ENCODE measurements around the gene CRADD.
"Not testable (repeated sequence)": the region's sequence is repeated elsewhere in the genome, so short reads cannot be mapped to it uniquely, and the experiment has no call there.

Gene CRADD

GRCh38 chr12:93912086-93912733 lies 235.0 kb downstream of the CRADD start:
- DNase-seq: no peak

DNA sequence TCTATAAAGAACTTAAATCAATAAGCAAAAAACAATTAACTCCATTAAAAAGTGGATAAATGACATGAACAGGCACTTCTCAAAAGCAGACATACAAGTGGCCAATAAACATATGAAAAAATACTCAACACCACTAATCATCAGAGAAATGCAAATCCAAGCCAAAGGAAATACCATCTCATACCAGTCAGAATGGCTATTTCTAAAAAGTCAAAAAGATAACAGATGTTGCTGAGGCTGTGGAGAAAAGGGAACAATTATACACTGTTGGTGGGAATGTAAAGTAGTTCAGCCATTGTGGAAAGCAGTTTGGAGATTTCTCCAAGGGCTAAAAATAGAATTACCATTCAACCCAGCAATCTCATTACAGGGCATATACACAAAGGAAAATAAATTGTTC lies 236.7 kb downstream of the CRADD start:
- DNase-seq: no peak

- no peak for DNase-seq
Observed at GRCh38 chr12:93914281-93914680, 237.1 kb downstream of the CRADD start.

DNA sequence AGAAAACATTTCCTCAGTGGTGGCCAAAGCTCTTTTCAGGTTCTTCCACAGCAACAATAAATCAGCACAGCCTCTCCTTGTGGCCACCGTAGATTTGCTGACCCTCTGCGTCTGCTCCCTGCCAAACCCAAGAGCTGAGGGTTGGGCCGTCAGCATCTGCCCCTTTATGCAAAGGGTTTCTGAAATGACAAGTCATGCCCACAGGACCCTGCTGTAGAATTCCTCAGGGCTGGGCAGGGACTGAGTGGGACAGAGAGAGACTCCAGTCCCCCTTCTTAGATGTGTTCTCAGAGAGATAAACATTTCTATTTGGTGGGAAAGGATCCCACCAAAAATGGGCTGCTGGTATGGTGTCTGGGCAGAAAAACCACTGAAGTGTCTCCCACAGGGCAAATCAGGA lies 238.2 kb downstream of the CRADD start:
- no peak for DNase-seq

DNA sequence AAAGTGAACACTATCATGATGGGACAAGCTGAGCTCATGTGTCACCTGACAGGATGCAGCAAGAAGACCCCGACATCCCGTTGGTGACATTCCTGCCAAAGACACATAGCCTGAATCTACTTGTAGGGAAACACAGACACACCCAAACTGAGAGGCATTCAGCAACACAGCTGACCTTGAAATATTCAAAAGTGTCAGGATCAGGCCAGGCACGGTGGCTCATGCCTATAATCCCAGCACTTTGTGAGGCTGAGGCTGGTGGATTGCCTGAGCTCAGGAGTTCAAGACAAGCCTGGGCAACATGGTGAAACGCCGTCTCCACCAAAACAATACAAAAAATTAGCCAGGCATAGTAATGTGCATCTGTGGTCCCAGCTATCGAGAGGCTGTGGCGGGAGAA lies 239.2 kb downstream of the CRADD start:
- DNase-seq: no peak

GRCh38 chr12:93918262-93918661 lies 241.1 kb downstream of the CRADD start:
- DNase-seq: no peak

DNA sequence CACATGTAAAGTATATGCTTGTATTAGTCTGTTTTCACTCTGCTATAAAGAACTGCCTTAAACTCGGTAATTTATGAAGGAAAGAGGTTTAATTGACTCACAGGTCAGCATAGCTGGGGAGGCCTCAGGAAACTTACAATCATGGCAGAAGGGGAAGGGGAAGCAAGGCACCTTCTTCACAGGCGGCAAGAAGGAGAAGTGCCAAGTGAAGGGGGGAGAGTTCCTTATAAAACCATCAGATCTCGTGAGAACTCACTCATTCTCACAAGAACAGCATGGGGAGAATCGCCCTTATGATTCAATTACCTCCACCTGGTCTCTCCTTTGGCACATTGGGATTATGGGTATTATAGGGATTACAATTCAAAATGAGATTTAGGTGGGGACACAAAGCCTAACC lies 241.7 kb downstream of the CRADD start:
- DNase-seq: no peak

- no peak for DNase-seq
Observed at GRCh38 chr12:93921521-93921920, 244.3 kb downstream of the CRADD start.

GRCh38 chr12:93922583-93923006 lies 245.4 kb downstream of the CRADD start:
- no peak for DNase-seq

DNA sequence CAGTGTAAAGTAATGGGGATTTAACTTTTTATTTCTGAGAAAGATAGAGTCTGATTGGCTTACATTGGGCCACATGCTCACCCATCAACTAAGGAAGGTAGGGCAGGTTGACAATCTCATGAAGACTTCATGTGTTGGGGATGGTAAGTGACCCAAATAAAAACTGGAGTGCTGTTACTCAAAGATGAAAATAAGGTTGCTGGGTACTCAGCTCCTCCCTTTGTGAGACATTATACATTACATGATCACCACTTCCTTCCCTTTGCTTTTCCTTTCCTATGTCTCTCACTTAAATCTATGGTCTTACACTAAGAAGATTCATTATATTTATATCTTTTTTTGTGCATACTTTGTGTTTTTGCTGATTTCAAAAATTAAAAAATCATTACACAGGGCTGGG lies 247.2 kb downstream of the CRADD start:
- no peak for DNase-seq

DNA sequence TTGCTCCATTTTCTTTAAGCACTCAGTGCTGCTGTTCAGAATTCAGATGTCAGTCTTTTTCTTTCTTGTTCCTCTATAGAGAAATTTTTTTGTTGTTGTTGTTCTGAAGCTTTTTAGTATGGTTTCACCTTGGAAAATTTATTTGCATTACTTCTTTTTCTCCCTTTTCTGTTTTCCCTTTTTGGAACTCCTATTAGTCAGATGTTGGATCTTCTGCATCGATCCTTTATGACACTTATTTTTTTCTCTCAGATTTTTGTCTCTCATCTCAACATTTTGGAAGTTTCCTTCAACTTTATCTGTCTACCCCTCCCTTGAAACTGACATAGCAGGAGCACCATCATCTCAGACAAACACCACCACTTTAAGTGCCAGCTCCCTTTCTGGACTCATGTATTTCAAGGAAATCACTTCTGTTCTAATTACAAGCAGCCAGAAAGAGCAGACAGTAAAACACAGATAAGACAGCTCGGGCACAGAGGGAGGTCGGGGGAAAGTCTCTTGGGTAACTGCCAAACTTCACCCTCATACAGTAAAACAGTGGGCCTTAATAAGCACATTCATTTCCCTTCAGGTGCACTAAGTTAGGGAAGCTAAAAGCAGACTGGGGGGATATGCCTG lies 248.5 kb downstream of the CRADD start:
- DNase-seq: no peak

- no peak for DNase-seq
Observed at GRCh38 chr12:93926237-93926636, 249.1 kb downstream of the CRADD start.

DNA sequence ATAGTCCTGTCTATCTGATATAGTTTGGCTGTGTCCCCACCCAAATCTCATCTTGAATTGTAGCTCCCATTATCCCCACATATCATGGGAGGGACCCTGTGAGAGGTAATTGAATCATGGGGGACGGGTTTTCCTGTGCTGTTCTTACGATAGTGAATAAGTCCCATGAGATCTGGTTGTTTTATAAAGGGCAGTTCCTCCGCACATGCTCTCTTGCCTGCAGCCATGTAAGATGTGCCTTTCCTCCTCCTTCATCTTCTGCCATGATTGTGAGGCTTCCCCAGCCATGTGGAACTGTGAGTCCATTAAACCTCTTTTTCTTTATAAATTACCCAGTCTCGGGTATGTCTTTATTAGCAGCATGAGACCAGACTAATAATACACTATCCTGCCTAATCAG lies 251.9 kb downstream of the CRADD start:
- not testable (repeated sequence) for DNase-seq

- DNase-seq: no peak
Observed at GRCh38 chr12:93937812-93938211, 260.6 kb downstream of the CRADD start.

DNA sequence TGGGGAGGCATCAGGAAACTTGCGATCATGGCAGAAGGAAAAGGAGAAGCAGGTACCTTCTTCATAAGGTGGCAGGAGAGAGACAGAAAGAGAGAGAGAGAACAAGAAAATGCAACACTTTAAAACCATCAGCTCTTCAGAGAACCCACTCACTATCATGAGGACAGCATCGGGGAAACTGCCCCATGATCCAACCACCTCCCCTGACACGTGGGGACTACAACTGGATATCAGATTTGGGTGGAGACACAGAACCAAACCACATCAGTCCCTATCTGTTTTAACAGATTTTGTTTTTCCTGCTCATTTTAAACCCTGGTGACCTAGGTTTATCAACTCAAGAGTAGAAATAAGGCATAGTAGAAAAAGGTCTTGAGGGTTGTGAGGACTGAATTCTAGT lies 261.1 kb downstream of the CRADD start:
- DNase-seq: no peak

DNA sequence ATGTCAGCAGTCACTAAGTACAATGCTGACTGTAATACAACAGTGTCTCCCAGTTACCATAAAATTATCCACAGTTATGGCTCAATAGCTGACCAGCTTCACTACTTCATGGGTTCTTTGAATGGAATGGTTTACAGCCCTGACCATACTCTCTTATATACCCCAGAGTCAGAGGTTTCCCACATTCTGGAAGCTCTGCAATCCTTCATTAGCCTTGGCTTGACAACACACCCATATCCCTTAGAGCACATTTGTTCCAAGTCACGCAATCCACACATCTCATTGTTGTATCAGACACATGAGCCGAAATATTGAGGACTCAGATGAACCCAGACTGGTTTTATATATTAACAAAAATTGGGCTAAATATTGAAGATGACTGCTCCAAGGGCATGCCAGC lies 261.8 kb downstream of the CRADD start:
- DNase-seq: no peak

- no peak for DNase-seq
Observed at GRCh38 chr12:93939641-93940325, 262.6 kb downstream of the CRADD start.

DNA sequence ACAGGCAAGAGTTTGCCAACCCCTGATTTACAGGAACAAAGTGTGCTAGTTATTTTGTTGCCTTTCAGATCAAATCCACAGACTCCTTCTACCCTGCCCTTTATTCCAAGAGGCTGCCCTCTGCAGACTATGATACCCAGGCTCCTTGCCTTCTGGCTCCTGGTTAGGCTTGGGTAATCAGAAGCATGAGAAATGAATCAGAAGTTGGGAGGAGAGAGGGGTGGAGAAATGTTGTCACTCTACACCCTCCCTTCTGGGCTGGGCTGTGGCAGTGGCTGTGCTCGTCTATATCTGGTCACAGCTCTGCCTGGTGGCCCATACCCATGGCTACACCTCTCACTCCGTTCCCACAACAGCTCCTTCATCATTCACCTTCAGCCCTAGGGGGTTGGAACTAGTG lies 266.6 kb downstream of the CRADD start:
- no peak for DNase-seq

GRCh38 chr12:93944201-93944600 lies 267.0 kb downstream of the CRADD start:
- DNase-seq: no peak
